ENCODE data around the gene TRAF4. TPM values are rescaled to one million over a fixed set of nuclear protein-coding genes. Genes with fewer than 3 reads are reported as not detected.

Gene TRAF4
- total RNA-seq, 4 donors from 2014 or later, result 18.4 to 42.8 (median 30.0) TPM

GRCh38 chr17:28747051-28747691 lies 3.4 kb downstream of the TRAF4 start:
- 26 to 42% methylated on average over 5 to 6 of the region's 7 CpGs for WGBS, 2 donors
- DNase-seq (ENCODE audit: low spot score in 2 of 2), result no peak
- Histone ChIP-seq H3K4me3 (peak overlapping the region in 1 of 4 donors; percentile 63), H3K4me1 (peaks cover 0 to 76% (median 37%) of the 10 kb centered on the region in 4 donors), H3K36me3 (peaks cover 0 to 45% (median 0%) of the 10 kb centered on the region in 3 donors), H3K27me3 (no peaks in the 10 kb centered on the region), H3K9me3 (no peaks in the 10 kb centered on the region), H3K27ac (peak overlapping the region; percentile 93 to 100 (median 98))
- no peak for TF ChIP-seq CTCF (IDR thresholded peaks at IDR 0.05)
- no peak for TF ChIP-seq EP300 (IDR thresholded peaks at IDR 0.05)
- TF ChIP-seq POLR2A (IDR thresholded peaks at IDR 0.05), result no peak

- no peak for TF ChIP-seq EP300 (IDR thresholded peaks at IDR 0.05)
- TF ChIP-seq POLR2A (IDR thresholded peaks at IDR 0.05), result no peak
- no peak overlapping the region for H3K4me3 ChIP-seq
- peak overlapping the region in 3 of 4 donors; percentile 93 to 100 (median 99) for H3K27ac ChIP-seq
- H3K4me1 ChIP-seq, result peaks cover 0 to 69% (median 32%) of the 10 kb centered on the region in 4 donors
- 81 to 83% methylated on average over 12 to 16 of the region's 18 CpGs for WGBS, 2 donors
- peaks cover 0 to 49% (median 0%) of the 10 kb centered on the region in 3 donors for H3K36me3 ChIP-seq
- H3K27me3 ChIP-seq, result no peaks in the 10 kb centered on the region
- no peak for DNase-seq (ENCODE audit: low spot score in 2 of 2)
- no peaks in the 10 kb centered on the region for H3K9me3 ChIP-seq
These were observed 4.3 kb downstream of the TRAF4 start for GRCh38 chr17:28747801-28748750.

GRCh38 chr17:28748852-28749515 lies 5.2 kb downstream of the TRAF4 start:
- TF ChIP-seq CTCF (IDR thresholded peaks at IDR 0.05) (no peak), EP300 (IDR thresholded peaks at IDR 0.05) (no peak), POLR2A (IDR thresholded peaks at IDR 0.05) (no peak)
- no peak overlapping the region for H3K4me3 ChIP-seq
- peaks cover 0 to 64% (median 28%) of the 10 kb centered on the region in 4 donors for H3K4me1 ChIP-seq

GRCh38 chr17:28749516-28750177 lies 5.8 kb downstream of the TRAF4 start:
- Histone ChIP-seq H3K27ac (peak overlapping the region in 3 of 4 donors; percentile 52 to 72 (median 61)), H3K27me3 (no peaks in the 10 kb centered on the region), H3K4me3 (no peak overlapping the region), H3K4me1 (peaks cover 0 to 62% (median 28%) of the 10 kb centered on the region in 4 donors), H3K9me3 (no peaks in the 10 kb centered on the region), H3K36me3 (peaks cover 0 to 49% (median 0%) of the 10 kb centered on the region in 3 donors)
- no peak for TF ChIP-seq POLR2A (IDR thresholded peaks at IDR 0.05)
- DNase-seq (ENCODE audit: low spot score in 2 of 2), result no peak
- 40 to 60% methylated on average over 9 to 11 of the region's 11 CpGs for WGBS, 2 donors

More at GRCh38 chr17:28748852-28749515, 5.2 kb downstream of the TRAF4 start:
- 58 to 66% methylated on average over 17 to 18 of the region's 18 CpGs for WGBS, 2 donors
- peaks cover 0 to 49% (median 0%) of the 10 kb centered on the region in 3 donors for H3K36me3 ChIP-seq
- no peaks in the 10 kb centered on the region for H3K9me3 ChIP-seq
- no peaks in the 10 kb centered on the region for H3K27me3 ChIP-seq
- no peak for DNase-seq (ENCODE audit: low spot score in 2 of 2)
- H3K27ac ChIP-seq, result peak overlapping the region in 3 of 4 donors; percentile 52 to 93 (median 72)

GRCh38 chr17:28750178-28751047 lies 6.6 kb downstream of the TRAF4 start:
- Histone ChIP-seq H3K36me3 (peaks cover 0 to 49% (median 0%) of the 10 kb centered on the region in 3 donors), H3K4me1 (peaks cover 0 to 59% (median 24%) of the 10 kb centered on the region in 4 donors), H3K4me3 (no peak overlapping the region), H3K27ac (peak overlapping the region in 1 of 4 donors; percentile 61), H3K27me3 (no peaks in the 10 kb centered on the region), H3K9me3 (no peaks in the 10 kb centered on the region)
- DNase-seq (ENCODE audit: low spot score in 2 of 2), result peak; percentile 96 to 98
- TF ChIP-seq CTCF (IDR thresholded peaks at IDR 0.05) (peak; percentile 99 to 100 (median 99)), EP300 (IDR thresholded peaks at IDR 0.05) (peak; percentile 28 to 72), POLR2A (IDR thresholded peaks at IDR 0.05) (no peak)
- WGBS, 2 donors, result 34 to 35% methylated on average over 20 of the region's 20 CpGs
